ENCODE measurements around the gene GAS2L1. TPM values are rescaled to one million over a fixed set of nuclear protein-coding genes. Genes with fewer than 3 reads are reported as not detected.

The GAS2L1 gene
- polyA plus RNA-seq, 1 donor (not counting 4 experiments of a cell fraction or from before 2014, with no cell fraction given): 11.3 TPM

DNA sequence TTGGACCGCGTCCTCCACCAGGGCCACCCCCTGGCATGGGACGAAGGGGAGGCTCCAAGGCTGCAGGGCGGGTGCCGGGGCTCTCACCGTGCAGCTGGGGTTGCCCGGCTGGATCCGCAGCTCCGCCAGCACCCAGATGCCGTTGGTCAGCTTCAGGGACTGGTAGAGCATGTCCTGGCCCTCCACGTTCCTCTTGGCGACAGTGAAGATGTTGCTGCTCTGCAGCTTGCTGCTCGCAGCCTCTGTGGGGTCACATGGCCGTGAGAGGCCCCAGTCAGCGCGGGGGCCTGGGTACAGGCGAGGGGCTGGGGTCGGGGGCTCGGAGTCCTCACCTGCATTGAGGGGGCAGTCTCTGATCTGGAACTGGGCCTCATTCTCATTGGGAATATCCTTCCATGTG is 23.8 kb downstream of the GAS2L1 start:
- FAIRE-seq: no peak
- H3K4me1 ChIP-seq (ENCODE audit: control insufficient read depth, extremely low read depth, insufficient read depth, low read length): no peaks in the 10 kb centered on the region
- H3K36me3 ChIP-seq (ENCODE audit: control insufficient read depth in 2 of 2, extremely low read depth in 1 of 2, insufficient read depth in 2 of 2, low read length in 2 of 2): peaks cover 13 to 29% of the 10 kb centered on the region in 2 experiments

DNA sequence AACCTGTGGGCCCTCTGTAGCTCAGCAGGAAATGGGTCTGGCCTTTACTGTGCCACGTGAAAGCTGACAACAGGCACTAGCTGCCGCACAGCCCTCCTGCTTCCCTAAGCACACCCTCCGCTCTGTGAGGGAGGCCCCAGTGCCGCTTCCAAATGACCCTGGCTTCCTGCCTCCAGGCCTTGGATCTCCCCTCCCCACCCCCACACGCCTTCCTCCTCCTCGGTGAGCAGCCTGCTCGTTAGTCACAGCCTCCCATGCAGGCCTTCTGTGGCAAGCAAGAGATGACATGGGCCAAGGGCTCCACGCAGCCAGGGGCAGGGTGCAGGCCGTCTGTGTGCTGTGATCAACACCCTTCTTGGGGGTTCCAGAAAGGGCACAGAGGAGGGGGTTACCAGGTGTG is 24.3 kb downstream of the GAS2L1 start:
- FAIRE-seq: no peak
- Histone ChIP-seq H3K9me1 (ENCODE audit: control insufficient read depth, extremely low read depth, insufficient read depth, low read length) (peaks cover 2% of the 10 kb centered on the region), H3K4me3 (ENCODE audit: control insufficient read depth in 2 of 3, extremely low read depth in 1 of 3, insufficient read depth in 2 of 3, low read depth in 1 of 3, low read length in 3 of 3) (no peak overlapping the region), H3K4me1 (ENCODE audit: control insufficient read depth, extremely low read depth, insufficient read depth, low read length) (no peaks in the 10 kb centered on the region), H4K20me1 (ENCODE audit: control insufficient read depth, extremely low read depth, insufficient read depth, low read length) (no peaks in the 10 kb centered on the region), H3K9ac (ENCODE audit: control insufficient read depth, extremely low read depth, insufficient read depth, low read length) (no peak overlapping the region), H3K79me2 (ENCODE audit: control insufficient read depth, insufficient read depth, low read length) (no peaks in the 10 kb centered on the region), H2AFZ (ENCODE audit: control insufficient read depth, low read length) (no peak overlapping the region), H3K9me3 (ENCODE audit: control insufficient read depth, low read depth, low read length) (no peaks in the 10 kb centered on the region), H3K27me3 (ENCODE audit: control insufficient read depth, extremely low read depth, insufficient read depth, low read length) (no peaks in the 10 kb centered on the region), H3K36me3 (ENCODE audit: control insufficient read depth in 2 of 2, extremely low read depth in 1 of 2, insufficient read depth in 2 of 2, low read length in 2 of 2) (peaks cover 14 to 29% of the 10 kb centered on the region in 2 experiments), H3K27ac (ENCODE audit: control insufficient read depth, insufficient read depth, low read length) (no peak overlapping the region), H3K4me2 (ENCODE audit: control insufficient read depth, extremely low read depth, insufficient read depth, low read depth, low read length) (no peak overlapping the region)
- dilution Hi-C loops (cut with MboI; ENCODE audit: extremely low pct_ligation_motif_present, low sequenced_read_pairs): no loop called here
- TF ChIP-seq, protein P1, sequence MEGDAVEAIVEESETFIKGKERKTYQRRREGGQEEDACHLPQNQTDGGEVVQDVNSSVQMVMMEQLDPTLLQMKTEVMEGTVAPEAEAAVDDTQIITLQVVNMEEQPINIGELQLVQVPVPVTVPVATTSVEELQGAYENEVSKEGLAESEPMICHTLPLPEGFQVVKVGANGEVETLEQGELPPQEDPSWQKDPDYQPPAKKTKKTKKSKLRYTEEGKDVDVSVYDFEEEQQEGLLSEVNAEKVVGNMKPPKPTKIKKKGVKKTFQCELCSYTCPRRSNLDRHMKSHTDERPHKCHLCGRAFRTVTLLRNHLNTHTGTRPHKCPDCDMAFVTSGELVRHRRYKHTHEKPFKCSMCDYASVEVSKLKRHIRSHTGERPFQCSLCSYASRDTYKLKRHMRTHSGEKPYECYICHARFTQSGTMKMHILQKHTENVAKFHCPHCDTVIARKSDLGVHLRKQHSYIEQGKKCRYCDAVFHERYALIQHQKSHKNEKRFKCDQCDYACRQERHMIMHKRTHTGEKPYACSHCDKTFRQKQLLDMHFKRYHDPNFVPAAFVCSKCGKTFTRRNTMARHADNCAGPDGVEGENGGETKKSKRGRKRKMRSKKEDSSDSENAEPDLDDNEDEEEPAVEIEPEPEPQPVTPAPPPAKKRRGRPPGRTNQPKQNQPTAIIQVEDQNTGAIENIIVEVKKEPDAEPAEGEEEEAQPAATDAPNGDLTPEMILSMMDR (optimal IDR thresholded peaks at IDR 0.05 in 1 of 3, IDR thresholded peaks at IDR 0.05 in 1 of 3, conservative IDR thresholded peaks at IDR 0.05 in 1 of 3; ENCODE audit: extremely low read depth in 1 of 3, insufficient read depth in 2 of 3, low read length in 3 of 3): no peak
- TF ChIP-seq EZH2 (IDR thresholded peaks at IDR 0.05; ENCODE audit: low read length): no peak
- DNase-seq (ENCODE audit: low read depth, low spot score): no peak

More for the DNA sequence above, 23.8 kb downstream of the GAS2L1 start:
- dilution Hi-C loops (cut with MboI; ENCODE audit: extremely low pct_ligation_motif_present, low sequenced_read_pairs): no loop called here
- H3K27me3 ChIP-seq (ENCODE audit: control insufficient read depth, extremely low read depth, insufficient read depth, low read length): no peaks in the 10 kb centered on the region
- TF ChIP-seq, protein P1 (optimal IDR thresholded peaks at IDR 0.05 in 1 of 3, IDR thresholded peaks at IDR 0.05 in 1 of 3, conservative IDR thresholded peaks at IDR 0.05 in 1 of 3; ENCODE audit: extremely low read depth in 1 of 3, insufficient read depth in 2 of 3, low read length in 3 of 3): no peak
- no peak for TF ChIP-seq EZH2 (IDR thresholded peaks at IDR 0.05; ENCODE audit: low read length)
- no peaks in the 10 kb centered on the region for H3K9me3 ChIP-seq (ENCODE audit: control insufficient read depth, low read depth, low read length)
- H3K9ac ChIP-seq (ENCODE audit: control insufficient read depth, extremely low read depth, insufficient read depth, low read length): no peak overlapping the region
- no peaks in the 10 kb centered on the region for H4K20me1 ChIP-seq (ENCODE audit: control insufficient read depth, extremely low read depth, insufficient read depth, low read length)
- H2AFZ ChIP-seq (ENCODE audit: control insufficient read depth, low read length): no peak overlapping the region
- H3K79me2 ChIP-seq (ENCODE audit: control insufficient read depth, insufficient read depth, low read length): no peaks in the 10 kb centered on the region
- DNase-seq (ENCODE audit: low read depth, low spot score): no peak
- peaks cover 2% of the 10 kb centered on the region for H3K9me1 ChIP-seq (ENCODE audit: control insufficient read depth, extremely low read depth, insufficient read depth, low read length)
- H3K4me3 ChIP-seq (ENCODE audit: control insufficient read depth in 2 of 3, extremely low read depth in 1 of 3, insufficient read depth in 2 of 3, low read depth in 1 of 3, low read length in 3 of 3): no peak overlapping the region
- H3K4me2 ChIP-seq (ENCODE audit: control insufficient read depth, extremely low read depth, insufficient read depth, low read depth, low read length): no peak overlapping the region
- H3K27ac ChIP-seq (ENCODE audit: control insufficient read depth, insufficient read depth, low read length): no peak overlapping the region
